Osteoblast (primary cell): Measurements from ENCODE around the gene CCDC102A. TPM values are rescaled to one million over a fixed set of nuclear protein-coding genes. Genes with fewer than 3 reads are reported as not detected.

Experiments used
- DNase-seq: peaks from one replicate; pipeline ENCODE4 v3.0.0; 2011; ENCODE audit warnings: low spot score, mixed read lengths; ENCODE audit not compliant: insufficient read length; ENCODE audit errors: missing footprints
- H2AFZ ChIP-seq: 2 replicates; pipeline ENCODE4 v1.6.0; 2011; ENCODE audit warnings: mild to moderate bottlenecking, low read length
- H3K27ac ChIP-seq: 2 replicates; pipeline ENCODE4 v1.5.1; 2011; ENCODE audit warnings: mild to moderate bottlenecking, low read depth, low read length, moderate library complexity
- H3K27me3 ChIP-seq: 2 replicates; pipeline ENCODE4 v1.6.0; 2012; ENCODE audit warnings: mild to moderate bottlenecking, control low read depth, inconsistent platforms, low read length, moderate library complexity; ENCODE audit not compliant: insufficient read depth
- H3K36me3 ChIP-seq: 2 replicates; pipeline ENCODE4 v1.5.1; 2011; ENCODE audit warnings: mild to moderate bottlenecking, low read length, control low read depth, moderate library complexity; ENCODE audit not compliant: insufficient read depth
- H3K4me1 ChIP-seq: 2 replicates; pipeline ENCODE4 v1.5.1; 2011; ENCODE audit warnings: mild to moderate bottlenecking, low read length, control low read depth, moderate library complexity; ENCODE audit not compliant: insufficient read depth
- H3K4me2 ChIP-seq: 2 replicates; pipeline ENCODE4 v1.6.0; 2011; ENCODE audit warnings: mild to moderate bottlenecking, low read length; ENCODE audit not compliant: insufficient read depth
- H3K4me3 ChIP-seq: fragments of 200-600 bp; sonication (generic); 3 replicates; pipeline ENCODE4 v1.5.1; 2012; ENCODE audit warnings: mild to moderate bottlenecking, low read length, inconsistent platforms; ENCODE audit not compliant: insufficient read depth
- H3K79me2 ChIP-seq: 2 replicates; pipeline ENCODE4 v1.6.0; 2012; ENCODE audit warnings: mild to moderate bottlenecking, low read length, control low read depth, inconsistent platforms; ENCODE audit not compliant: insufficient read depth
- H3K9me3 ChIP-seq: 2 replicates; pipeline ENCODE4 v1.5.1; 2011; ENCODE audit warnings: low read depth, low read length, control low read depth
- H4K20me1 ChIP-seq: 2 replicates; pipeline ENCODE4 v1.6.0; 2012; ENCODE audit warnings: mild to moderate bottlenecking, low read length, control low read depth; ENCODE audit not compliant: insufficient read depth
- total RNA-seq: library from RNA; depleted of rRNA; stranded (reverse); fragments of >200 nt; gene quantifications from 2 replicates; pipeline ENCODE4 v1.2.3, GENCODE V29; 2012
- TF ChIP-seq, protein P1 (sequence below): IDR thresholded peaks from 2 replicates; pipeline ENCODE4 v1.5.1; 2011; ENCODE audit warnings: mild to moderate bottlenecking, low read depth, low read length, moderate library complexity; ENCODE audit errors: extremely low read depth

The CCDC102A gene
- total RNA-seq, 1 donor: 9.8 TPM

DNA sequence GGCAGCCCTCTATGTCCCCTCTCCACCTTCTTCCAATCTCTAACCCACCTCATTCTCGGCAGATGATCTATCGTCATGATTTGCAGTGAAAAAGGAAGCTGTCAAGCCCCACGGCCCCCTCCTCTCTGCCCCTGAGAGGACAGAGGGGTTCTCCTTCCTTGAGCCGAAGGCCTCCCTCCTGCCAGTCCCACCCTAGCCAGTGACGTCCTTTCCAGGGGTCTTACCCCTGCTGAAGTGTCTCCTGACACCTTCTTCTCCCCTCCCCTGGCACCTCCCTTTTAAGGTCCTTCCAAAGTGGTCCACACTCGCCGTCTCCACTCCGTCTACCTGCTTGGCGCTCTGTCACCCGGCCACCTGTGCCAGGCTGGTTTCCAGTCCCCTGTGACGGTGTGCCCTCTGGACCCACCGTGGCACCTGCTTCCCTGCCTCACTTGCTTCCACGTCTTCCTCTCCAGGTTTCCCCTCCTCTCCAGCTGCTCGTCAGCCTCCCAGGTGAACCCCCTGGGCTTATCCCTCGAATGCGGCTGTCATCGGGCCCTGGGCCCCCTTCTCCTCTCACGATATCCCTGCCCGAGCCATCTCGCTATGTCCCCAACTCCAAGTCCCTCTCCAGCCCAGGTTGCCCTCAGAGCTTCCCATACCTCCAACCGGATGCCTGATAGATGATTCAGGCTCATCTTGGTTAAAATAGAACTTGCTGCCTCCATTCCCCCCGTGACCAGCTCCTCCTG is 5.7 kb downstream of the CCDC102A start:
- H3K9me3 ChIP-seq: no peaks in the 10 kb centered on the region
- H3K4me2 ChIP-seq: no peak overlapping the region
- H3K36me3 ChIP-seq: no peaks in the 10 kb centered on the region
- peaks cover 14% of the 10 kb centered on the region for H3K4me1 ChIP-seq
- no peak overlapping the region for H2AFZ ChIP-seq
- H3K27ac ChIP-seq: no peak overlapping the region
- peak; percentile 75 for DNase-seq
- no peaks in the 10 kb centered on the region for H3K27me3 ChIP-seq
- TF ChIP-seq, protein P1, sequence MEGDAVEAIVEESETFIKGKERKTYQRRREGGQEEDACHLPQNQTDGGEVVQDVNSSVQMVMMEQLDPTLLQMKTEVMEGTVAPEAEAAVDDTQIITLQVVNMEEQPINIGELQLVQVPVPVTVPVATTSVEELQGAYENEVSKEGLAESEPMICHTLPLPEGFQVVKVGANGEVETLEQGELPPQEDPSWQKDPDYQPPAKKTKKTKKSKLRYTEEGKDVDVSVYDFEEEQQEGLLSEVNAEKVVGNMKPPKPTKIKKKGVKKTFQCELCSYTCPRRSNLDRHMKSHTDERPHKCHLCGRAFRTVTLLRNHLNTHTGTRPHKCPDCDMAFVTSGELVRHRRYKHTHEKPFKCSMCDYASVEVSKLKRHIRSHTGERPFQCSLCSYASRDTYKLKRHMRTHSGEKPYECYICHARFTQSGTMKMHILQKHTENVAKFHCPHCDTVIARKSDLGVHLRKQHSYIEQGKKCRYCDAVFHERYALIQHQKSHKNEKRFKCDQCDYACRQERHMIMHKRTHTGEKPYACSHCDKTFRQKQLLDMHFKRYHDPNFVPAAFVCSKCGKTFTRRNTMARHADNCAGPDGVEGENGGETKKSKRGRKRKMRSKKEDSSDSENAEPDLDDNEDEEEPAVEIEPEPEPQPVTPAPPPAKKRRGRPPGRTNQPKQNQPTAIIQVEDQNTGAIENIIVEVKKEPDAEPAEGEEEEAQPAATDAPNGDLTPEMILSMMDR: no peak
- H4K20me1 ChIP-seq: peaks cover 6% of the 10 kb centered on the region
- no peak overlapping the region for H3K4me3 ChIP-seq
- peaks cover 8% of the 10 kb centered on the region for H3K79me2 ChIP-seq

DNA sequence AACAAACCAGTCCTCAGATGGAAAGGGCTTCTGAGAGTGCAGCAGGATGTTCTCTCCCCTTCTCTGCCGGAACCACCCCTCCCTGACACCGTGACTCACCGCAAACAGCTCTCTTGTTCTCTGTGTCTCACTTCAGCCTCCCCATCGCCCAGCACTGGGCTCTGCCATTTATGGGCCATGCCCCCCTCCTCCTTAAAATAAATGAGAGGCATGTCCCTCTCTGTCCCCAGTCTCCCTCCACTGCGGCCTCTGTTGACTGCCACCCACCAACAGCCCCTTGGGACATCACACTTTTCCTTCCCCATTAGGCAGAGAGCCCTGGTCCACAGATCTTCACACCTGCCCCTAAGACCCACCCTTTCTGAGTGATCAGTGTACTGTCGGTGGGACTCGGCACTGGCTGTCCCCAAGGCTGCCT is 6.3 kb downstream of the CCDC102A start:
- no peaks in the 10 kb centered on the region for H3K9me3 ChIP-seq
- peak; percentile 99 for DNase-seq
- no peak overlapping the region for H3K4me3 ChIP-seq
- no peak overlapping the region for H2AFZ ChIP-seq
- no peaks in the 10 kb centered on the region for H3K36me3 ChIP-seq
- TF ChIP-seq, protein P1: no peak
- H3K27ac ChIP-seq: no peak overlapping the region
- peaks cover 6% of the 10 kb centered on the region for H3K79me2 ChIP-seq
- H3K4me1 ChIP-seq: peaks cover 9% of the 10 kb centered on the region
- no peaks in the 10 kb centered on the region for H3K27me3 ChIP-seq
- peaks cover 6% of the 10 kb centered on the region for H4K20me1 ChIP-seq
- no peak overlapping the region for H3K4me2 ChIP-seq

DNA sequence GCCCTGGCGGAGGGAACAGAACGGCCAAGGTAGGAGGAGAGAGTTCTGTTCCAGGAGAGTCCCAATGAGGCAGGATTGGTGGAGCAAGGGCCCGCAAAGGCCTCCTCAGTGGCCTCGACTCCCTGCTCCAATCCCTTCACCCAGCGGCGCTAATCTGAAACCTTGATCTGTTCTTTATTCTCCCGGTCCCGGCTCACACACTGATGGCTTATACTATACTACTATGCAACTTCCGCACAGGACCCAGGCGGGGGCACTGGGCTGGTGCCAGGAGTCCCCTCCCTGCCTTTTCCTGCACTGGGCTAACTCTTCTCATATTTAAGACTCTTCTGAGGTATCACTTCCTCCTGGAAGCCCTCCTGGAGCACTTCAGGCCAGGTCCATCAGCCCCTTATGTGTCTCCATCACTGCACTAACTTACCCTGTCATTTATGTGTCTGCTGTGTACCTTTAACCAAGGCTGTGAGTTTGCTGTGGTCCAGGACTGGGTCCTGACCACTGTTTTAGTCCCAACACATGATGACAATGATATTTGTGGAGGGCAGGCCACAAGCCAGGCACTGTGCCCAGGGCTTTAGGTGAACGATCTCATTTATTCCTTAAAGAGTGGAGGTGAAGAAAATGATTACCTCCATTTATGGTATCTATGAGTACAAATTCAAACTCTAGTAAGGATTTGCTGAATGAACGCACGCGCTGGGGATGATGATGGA is 6.8 kb downstream of the CCDC102A start:
- H3K79me2 ChIP-seq: peaks cover 4% of the 10 kb centered on the region
- peaks cover 9% of the 10 kb centered on the region for H3K4me1 ChIP-seq
- H2AFZ ChIP-seq: no peak overlapping the region
- H3K27me3 ChIP-seq: no peaks in the 10 kb centered on the region
- TF ChIP-seq, protein P1: no peak
- H4K20me1 ChIP-seq: peaks cover 6% of the 10 kb centered on the region
- H3K27ac ChIP-seq: no peak overlapping the region
- no peak overlapping the region for H3K4me3 ChIP-seq
- no peaks in the 10 kb centered on the region for H3K9me3 ChIP-seq
- peak; percentile 91 for DNase-seq
- H3K4me2 ChIP-seq: no peak overlapping the region
- no peaks in the 10 kb centered on the region for H3K36me3 ChIP-seq
